MCF 10A (cell line): ENCODE results near the gene BAIAP2L2. TPM values are rescaled to one million over a fixed set of nuclear protein-coding genes. Genes with fewer than 3 reads are reported as not detected.
"Not testable (repeated sequence)": the region's sequence is repeated elsewhere in the genome, so short reads cannot be mapped to it uniquely, and the experiment has no call there.

ENCODE experiments used
- Bru-seq: library from RNA; stranded (reverse); fragments of 400-500 nt; gene quantifications from one replicate; lab custom pipeline; 2021; lab: Mats Ljungman, UMichigan
- BruChase-seq, 2 experiments: library from RNA; stranded (reverse); fragments of 400-500 nt; gene quantifications; one replicate each; lab custom pipeline; 2021; lab: Mats Ljungman, UMichigan
- BruUV-seq: library from RNA; stranded (reverse); fragments of 400-500 nt; replicated peaks from 2 replicates; lab custom pipeline; 2021; lab: Mats Ljungman, UMichigan
- CTCF ChIA-PET: fragments of 300-600 bp; sonication (Branson Sonifier 250); formaldehyde crosslinking; extraction: SDS; loops from one replicate; lab custom pipeline; 2021; ENCODE audit warnings: antibody characterized with exemption, inconsistent platforms; lab: Yijun Ruan, JAX
- POLR2A ChIA-PET: fragments of 300-600, 350-650 bp; sonication (Branson Sonifier 250); formaldehyde crosslinking; extraction: SDS; loops from one replicate; lab custom pipeline; 2020; ENCODE audit warnings: antibody characterized with exemption, inconsistent platforms; lab: Yijun Ruan, JAX
- DNase-seq: peaks from one replicate; pipeline ENCODE4 v3.0.0-alpha.2; 2018; ENCODE audit not compliant: unreplicated experiment
- H3K27ac Mint-ChIP-seq: one replicate; pipeline ENCODE4 v1.8.0; 2022; ENCODE audit warnings: mild to moderate bottlenecking, low read depth, mixed read lengths; ENCODE audit not compliant: unreplicated experiment
- H3K27me3 Mint-ChIP-seq: one replicate; pipeline ENCODE4 v1.8.0; 2022; ENCODE audit warnings: mixed read lengths; ENCODE audit not compliant: insufficient read depth, unreplicated experiment
- H3K36me3 Mint-ChIP-seq: one replicate; pipeline ENCODE4 v1.8.0; 2022; ENCODE audit warnings: mild to moderate bottlenecking, moderate library complexity, mixed read lengths; ENCODE audit not compliant: insufficient read depth, unreplicated experiment
- H3K4me1 Mint-ChIP-seq: one replicate; pipeline ENCODE4 v1.8.0; 2022; ENCODE audit warnings: mixed read lengths; ENCODE audit not compliant: insufficient read depth, unreplicated experiment
- H3K4me3 Mint-ChIP-seq: one replicate; pipeline ENCODE4 v1.8.0; 2022; ENCODE audit warnings: mild to moderate bottlenecking, moderate library complexity, mixed read lengths; ENCODE audit not compliant: unreplicated experiment
- H3K9me3 Mint-ChIP-seq: one replicate; pipeline ENCODE4 v1.8.0; 2022; ENCODE audit warnings: mixed read lengths; ENCODE audit not compliant: unreplicated experiment
- intact Hi-C: fragments of 100-400 bp; cut with micrococcal nuclease; formaldehyde crosslinking; loops from 2 replicates; pipeline ENCODE4 v1.14.1; 2022
- long read RNA-seq: library from polyadenylated mRNA; stranded (forward); transcript quantifications from one replicate; pipeline ENCODE4 v2.0.0, GENCODE V29; 2022
- total RNA-seq: library from RNA; stranded (reverse); gene quantifications from 2 replicates; pipeline ENCODE4 v1.2.3, GENCODE V29; 2022
- TF ChIP-seq, protein P1 (sequence below): fragments of 200-600 bp; IDR thresholded peaks from one replicate; pipeline ENCODE4 v1.8.0; 2022; ENCODE audit warnings: antibody characterized with exemption, mild to moderate bottlenecking; ENCODE audit not compliant: unreplicated experiment

BAIAP2L2 gene
- total RNA-seq: 3.6 and 7.1 TPM in 2 replicates
- percentile 32 among the genes with signal in this experiment for Bru-seq, nascent RNA
- percentile 41 among the genes with signal in this experiment for BruChase-seq, experiment 1, labeled RNA remaining after a 6-hour chase
- percentile 38 among the genes with signal in this experiment for BruChase-seq, experiment 2, labeled RNA remaining after a 2-hour chase
- long read RNA-seq, partial matches to known transcripts: 21 of 39 reads
- long read RNA-seq, other reads (novel, unspliced or antisense): 18 of 39 reads

DNA sequence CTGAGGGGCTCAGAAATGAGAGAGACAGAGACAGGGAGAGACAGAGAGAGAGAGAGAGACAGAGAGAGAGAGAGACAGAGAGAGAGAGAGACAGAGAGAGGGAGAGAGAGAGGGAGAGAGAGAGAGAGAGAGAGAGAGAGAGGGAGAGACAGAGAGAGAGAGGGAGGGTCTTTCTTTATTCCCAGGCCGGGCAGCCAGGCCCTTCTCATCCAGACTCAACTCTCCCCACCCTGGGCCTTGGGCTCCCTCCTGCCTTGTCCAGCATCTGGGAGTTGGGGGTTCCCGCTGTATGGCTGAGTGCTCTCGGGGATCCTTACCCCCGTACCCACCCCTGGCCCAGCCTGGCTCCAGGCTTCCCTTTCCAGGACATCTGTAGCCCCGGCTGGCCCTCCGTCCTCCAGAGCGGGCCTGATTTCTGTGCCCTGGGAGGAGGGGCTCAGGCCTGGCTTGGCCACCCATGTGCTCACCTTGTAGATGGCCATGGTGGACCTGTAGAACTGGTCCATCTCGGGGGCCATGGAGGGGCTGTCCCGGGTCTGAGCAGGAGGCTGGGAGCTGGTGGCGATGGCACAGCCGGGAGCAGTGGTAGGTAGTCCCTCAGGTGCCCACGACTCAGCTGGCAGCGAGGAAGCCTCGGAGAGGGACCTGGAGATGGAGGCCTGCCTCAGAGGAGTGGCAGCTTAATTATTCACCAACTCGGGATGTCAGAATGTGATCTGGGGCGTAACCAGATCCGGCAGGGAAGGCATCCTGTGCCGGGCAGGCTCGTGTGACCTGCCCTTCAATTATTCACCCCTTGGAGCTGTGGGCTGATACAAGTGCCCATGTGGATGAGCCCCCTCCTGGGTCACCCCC lies at the start of gene BAIAP2L2:
BAIAP2L2 (minus strand) TSS at position 677 of the 855 bp plus-strand sequence; CDS start at position 518, 159 bp downstream.
- CTCF ChIA-PET: interaction anchor here (0.7 kb wide), 1 partner anchor 167 kb away, joined by 3 read pairs; no protein-coding TSS in a partner anchor

GRCh38 chr22:38155703-38156102 lies 45.2 kb upstream of the BAIAP2L2 start:
- Mint-ChIP-seq H3K4me3 (no peak overlapping the region), H3K27me3 (no peaks in the 10 kb centered on the region), H3K9me3 (no peaks in the 10 kb centered on the region), H3K27ac (no peak overlapping the region), H3K4me1 (no peaks in the 10 kb centered on the region), H3K36me3 (no peaks in the 10 kb centered on the region)
- BruUV-seq: no TSS peak
- CTCF ChIA-PET: no interaction called here
- TF ChIP-seq, protein P1, sequence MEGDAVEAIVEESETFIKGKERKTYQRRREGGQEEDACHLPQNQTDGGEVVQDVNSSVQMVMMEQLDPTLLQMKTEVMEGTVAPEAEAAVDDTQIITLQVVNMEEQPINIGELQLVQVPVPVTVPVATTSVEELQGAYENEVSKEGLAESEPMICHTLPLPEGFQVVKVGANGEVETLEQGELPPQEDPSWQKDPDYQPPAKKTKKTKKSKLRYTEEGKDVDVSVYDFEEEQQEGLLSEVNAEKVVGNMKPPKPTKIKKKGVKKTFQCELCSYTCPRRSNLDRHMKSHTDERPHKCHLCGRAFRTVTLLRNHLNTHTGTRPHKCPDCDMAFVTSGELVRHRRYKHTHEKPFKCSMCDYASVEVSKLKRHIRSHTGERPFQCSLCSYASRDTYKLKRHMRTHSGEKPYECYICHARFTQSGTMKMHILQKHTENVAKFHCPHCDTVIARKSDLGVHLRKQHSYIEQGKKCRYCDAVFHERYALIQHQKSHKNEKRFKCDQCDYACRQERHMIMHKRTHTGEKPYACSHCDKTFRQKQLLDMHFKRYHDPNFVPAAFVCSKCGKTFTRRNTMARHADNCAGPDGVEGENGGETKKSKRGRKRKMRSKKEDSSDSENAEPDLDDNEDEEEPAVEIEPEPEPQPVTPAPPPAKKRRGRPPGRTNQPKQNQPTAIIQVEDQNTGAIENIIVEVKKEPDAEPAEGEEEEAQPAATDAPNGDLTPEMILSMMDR: no peak
- DNase-seq: no peak
- POLR2A ChIA-PET: interaction anchor here (0.7 kb wide), 1 partner anchor 56 kb away, joined by 3 read pairs; no protein-coding TSS in a partner anchor
- intact Hi-C loops: no loop called here

More for the DNA sequence above, at the start of gene BAIAP2L2:
- H3K27me3 Mint-ChIP-seq: no peaks in the 10 kb centered on the region
- H3K4me1 Mint-ChIP-seq: peaks cover 5% of the 10 kb centered on the region
- DNase-seq: no peak
- H3K9me3 Mint-ChIP-seq: no peaks in the 10 kb centered on the region
- H3K27ac Mint-ChIP-seq: no peak within 1 kb of the TSS
- BruUV-seq: no TSS peak
- H3K4me3 Mint-ChIP-seq: no peak within 1 kb of the TSS
- no peaks in the 10 kb centered on the region for H3K36me3 Mint-ChIP-seq
- POLR2A ChIA-PET: no interaction called here
- intact Hi-C loops: loop anchor here (5.0 kb wide), 2 partner anchors 117 to 242 kb away; no protein-coding TSS in a partner anchor
- TF ChIP-seq, protein P1: no peak

DNA sequence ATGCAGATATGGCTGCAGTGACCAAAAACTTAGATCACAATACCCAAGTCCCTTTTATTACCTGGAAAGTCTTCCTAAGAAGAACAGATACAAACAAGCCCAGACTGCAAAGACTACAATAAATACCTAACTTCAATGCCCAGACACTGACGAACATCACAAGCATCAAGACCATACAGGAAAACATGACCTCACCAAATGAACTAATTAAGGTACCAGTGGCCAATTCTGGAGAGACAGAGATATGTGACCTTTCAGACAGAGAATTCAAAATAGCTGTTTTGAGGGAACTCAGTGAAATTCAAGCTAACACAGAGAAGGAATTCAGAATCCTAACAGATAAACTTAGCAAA lies 44.1 kb upstream of the BAIAP2L2 start:
- intact Hi-C loops, DNase-seq, H3K4me1 Mint-ChIP-seq, H3K27me3 Mint-ChIP-seq, H3K4me3 Mint-ChIP-seq, CTCF ChIA-PET, H3K27ac Mint-ChIP-seq, BruUV-seq, H3K9me3 Mint-ChIP-seq, H3K36me3 Mint-ChIP-seq, POLR2A ChIA-PET: not testable (repeated sequence)

- no peaks in the 10 kb centered on the region for H3K36me3 Mint-ChIP-seq
- intact Hi-C loops: no loop called here
- no peak overlapping the region for H3K4me3 Mint-ChIP-seq
- TF ChIP-seq, protein P1: no peak
- DNase-seq: no peak
- H3K4me1 Mint-ChIP-seq: no peaks in the 10 kb centered on the region
- H3K27ac Mint-ChIP-seq: no peak overlapping the region
- BruUV-seq: no TSS peak
- no peaks in the 10 kb centered on the region for H3K9me3 Mint-ChIP-seq
- CTCF ChIA-PET: no interaction called here
- H3K27me3 Mint-ChIP-seq: no peaks in the 10 kb centered on the region
- POLR2A ChIA-PET: no interaction called here
Observed at GRCh38 chr22:38153821-38154562, 43.5 kb upstream of the BAIAP2L2 start.
